RWPE2 (cell line): Measurements from ENCODE around the gene PLEKHG3.

Experiments
- ATAC-seq: fragments of 200-7000 bp; cut with Tn5 transposase; 3 replicates; pipeline ENCODE4 v1.9.1; 2021; ENCODE audit warnings: low read depth
- DNase-seq: peaks from one replicate; pipeline ENCODE4 v3.0.0-alpha.2; 2020; ENCODE audit warnings: low spot score
- H3K27ac ChIP-seq: fragments of 450-650 bp; 2 replicates; pipeline ENCODE4 v1.5.1; 2017; ENCODE audit warnings: mild to moderate bottlenecking; ENCODE audit not compliant: poor library complexity, severe bottlenecking
- H3K27me3 ChIP-seq: fragments of 250-450 bp; sonication (Bioruptor Pico); 2 replicates; pipeline ENCODE4 v1.5.1; 2021; ENCODE audit warnings: mild to moderate bottlenecking, moderate library complexity; ENCODE audit not compliant: insufficient read depth, poor library complexity, severe bottlenecking
- H3K36me3 ChIP-seq: fragments of 250-450 bp; sonication (Bioruptor Pico); 2 replicates; pipeline ENCODE4 v1.5.1; 2020; ENCODE audit warnings: low read depth, mild to moderate bottlenecking, moderate library complexity
- H3K4me1 ChIP-seq: fragments of 250-450 bp; sonication (Bioruptor Pico); 2 replicates; pipeline ENCODE4 v1.5.1; 2021; ENCODE audit warnings: mild to moderate bottlenecking, moderate library complexity; ENCODE audit not compliant: insufficient read depth, poor library complexity, severe bottlenecking
- H3K4me3 ChIP-seq: fragments of 250-450 bp; sonication (Bioruptor Pico); 2 replicates; pipeline ENCODE4 v1.5.1; 2021; ENCODE audit warnings: mild to moderate bottlenecking, moderate library complexity; ENCODE audit not compliant: severe bottlenecking
- H3K9me3 ChIP-seq: fragments of 250-450 bp; sonication (Bioruptor Pico); 2 replicates; pipeline ENCODE4 v1.5.1; 2021; ENCODE audit warnings: mild to moderate bottlenecking, moderate library complexity; ENCODE audit not compliant: severe bottlenecking
- CTCF ChIP-seq: fragments of 450-650 bp; IDR thresholded peaks from one replicate; pipeline ENCODE4 v1.5.1; 2017; ENCODE audit warnings: mild to moderate bottlenecking, moderate library complexity; ENCODE audit not compliant: poor library complexity, severe bottlenecking

PLEKHG3 gene

DNA sequence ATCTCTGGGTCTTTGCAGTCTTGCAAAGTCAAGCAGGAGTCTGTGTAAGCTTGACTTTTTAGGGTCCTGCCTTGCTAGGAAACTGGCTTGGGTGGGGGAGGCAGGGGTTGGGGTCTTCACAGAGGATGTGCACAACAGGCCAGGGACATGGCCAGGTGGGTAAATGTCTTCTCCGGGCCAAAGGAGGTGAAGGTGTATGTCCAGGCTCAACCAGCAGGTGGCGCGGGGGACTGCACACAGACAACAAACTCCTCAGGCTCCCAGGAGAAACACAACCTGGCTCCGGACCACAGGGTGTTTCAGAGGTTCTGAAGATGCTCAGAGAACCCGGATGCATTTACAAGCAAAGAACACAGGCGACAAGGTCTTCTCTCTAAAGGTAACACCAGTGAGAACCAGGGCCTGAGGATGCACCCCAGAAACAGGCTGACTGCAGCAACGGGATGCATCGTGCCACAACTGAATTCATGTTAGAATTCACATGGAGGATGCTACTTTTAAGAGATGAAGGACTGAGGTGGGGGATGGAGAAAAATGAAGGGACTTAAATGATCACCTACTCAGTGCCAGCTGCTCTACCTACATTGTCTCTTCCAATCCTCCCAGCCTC lies 56.0 kb downstream of the PLEKHG3 start:
- H3K4me1 ChIP-seq, result peaks cover 66% of the 10 kb centered on the region

GRCh38 chr14:64760916-64761315 lies 56.7 kb downstream of the PLEKHG3 start:
- DNase-seq, result peak; percentile 36
- H3K4me1 ChIP-seq, result peaks cover 60% of the 10 kb centered on the region

More for the DNA sequence above, 56.0 kb downstream of the PLEKHG3 start:
- Histone ChIP-seq H3K27ac (no peak overlapping the region), H3K9me3 (no peaks in the 10 kb centered on the region), H3K36me3 (no peaks in the 10 kb centered on the region), H3K4me3 (no peak overlapping the region), H3K27me3 (no peaks in the 10 kb centered on the region)
- peak; percentile 76 for DNase-seq
- TF ChIP-seq CTCF, result peak; percentile 77
- ATAC-seq, result no peak

DNA sequence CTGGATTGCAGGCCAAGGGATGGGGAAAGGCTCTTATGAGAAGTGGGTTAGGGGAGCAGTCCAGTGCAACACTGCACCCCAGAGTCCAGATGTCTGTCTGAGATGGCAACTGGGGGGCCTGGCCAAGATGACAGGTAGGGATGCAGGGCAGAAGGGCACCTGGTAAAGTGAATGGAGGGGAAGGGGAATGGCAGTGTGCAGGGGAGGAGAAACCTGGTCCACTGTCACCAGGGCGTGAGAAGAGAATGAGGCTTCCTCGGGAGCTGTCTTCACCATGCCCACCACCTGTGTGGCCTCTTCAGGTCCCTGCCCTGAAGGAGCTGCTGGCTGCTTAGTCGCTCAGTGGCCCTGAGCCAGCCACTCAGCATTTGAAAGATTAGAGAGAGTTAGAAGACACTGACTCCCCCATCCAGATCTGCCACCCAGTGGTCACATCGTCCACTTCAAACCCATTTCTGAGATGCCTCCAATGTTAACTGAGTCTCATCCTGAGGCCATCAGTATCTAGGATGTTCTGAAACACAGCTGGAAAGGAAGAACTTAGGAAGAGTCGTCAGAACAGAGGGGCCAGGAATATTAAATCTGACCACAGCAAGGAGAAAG lies 57.3 kb downstream of the PLEKHG3 start:
- no peaks in the 10 kb centered on the region for H3K27me3 ChIP-seq
- peaks cover 60% of the 10 kb centered on the region for H3K4me1 ChIP-seq
- no peaks in the 10 kb centered on the region for H3K9me3 ChIP-seq
- H3K36me3 ChIP-seq, result no peaks in the 10 kb centered on the region
- DNase-seq (peak; percentile 49), ATAC-seq (no peak)
- H3K4me3 ChIP-seq, result no peak overlapping the region
- peak; percentile 45 for TF ChIP-seq CTCF
- H3K27ac ChIP-seq, result peak overlapping the region; percentile 70

More at GRCh38 chr14:64760916-64761315, 56.7 kb downstream of the PLEKHG3 start:
- ATAC-seq, result no peak
- no peak overlapping the region for H3K4me3 ChIP-seq
- no peaks in the 10 kb centered on the region for H3K36me3 ChIP-seq
- no peaks in the 10 kb centered on the region for H3K27me3 ChIP-seq
- peak overlapping the region; percentile 70 for H3K27ac ChIP-seq
- no peaks in the 10 kb centered on the region for H3K9me3 ChIP-seq
- no peak for TF ChIP-seq CTCF

DNA sequence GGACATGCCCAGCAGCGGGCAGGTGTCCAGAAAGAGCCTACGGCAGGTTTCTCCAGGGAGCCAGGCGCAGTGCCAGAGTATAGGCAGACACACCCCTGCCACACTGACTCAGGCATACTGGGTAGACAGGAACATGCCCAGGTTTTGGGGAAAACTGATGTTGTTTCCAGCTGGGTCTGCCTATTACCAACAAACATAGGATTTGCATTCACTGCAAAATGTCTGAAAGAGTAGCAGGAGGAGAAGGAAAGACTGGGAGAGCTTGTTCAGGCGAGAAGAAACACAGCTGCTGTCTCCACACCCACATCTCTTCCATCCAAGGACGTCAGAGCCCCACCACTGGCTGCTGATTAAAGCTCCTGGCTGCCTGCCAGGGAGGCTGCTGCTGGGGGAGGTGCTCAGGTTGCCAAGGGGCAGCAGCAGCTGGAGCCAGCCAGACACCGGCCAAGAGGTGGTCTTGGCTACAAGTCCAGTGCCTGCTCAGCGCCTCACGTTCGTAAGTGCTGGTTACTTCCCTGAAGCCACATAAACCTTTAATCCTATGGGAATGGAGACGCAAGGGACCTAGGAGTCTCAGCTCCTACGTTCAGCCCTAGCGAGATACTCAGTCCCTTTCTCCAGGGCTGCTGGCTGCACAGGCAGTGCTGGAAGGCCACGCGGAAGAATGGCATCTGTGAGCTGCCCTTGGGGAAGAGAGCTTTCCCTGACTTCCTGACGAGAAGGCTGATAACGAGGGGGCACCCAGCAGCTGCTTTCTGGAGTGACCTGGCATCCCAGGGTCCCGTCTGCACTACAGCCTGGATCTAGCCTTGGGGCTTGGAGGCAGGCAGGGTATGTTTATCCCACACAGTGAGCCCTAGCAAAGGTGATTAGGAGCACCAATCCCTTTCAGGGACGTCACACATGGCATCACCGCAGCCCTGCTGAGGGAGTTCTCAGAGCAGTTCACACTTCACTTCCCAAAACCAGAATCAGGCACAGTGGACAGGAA lies 58.1 kb downstream of the PLEKHG3 start:
- Histone ChIP-seq H3K27me3 (no peaks in the 10 kb centered on the region), H3K9me3 (no peaks in the 10 kb centered on the region), H3K4me3 (no peak overlapping the region), H3K27ac (peak overlapping the region; percentile 70), H3K36me3 (no peaks in the 10 kb centered on the region), H3K4me1 (peaks cover 52% of the 10 kb centered on the region)
- peak; percentile 45 for ATAC-seq
- DNase-seq, result peak; percentile 97
- TF ChIP-seq CTCF, result no peak
